Vagina (tissue), 2 donors: ENCODE results near the gene DGKG. TPM values are rescaled to one million over a fixed set of nuclear protein-coding genes. Genes with fewer than 3 reads are reported as not detected.

ENCODE experiments used
- DNase-seq, 2 donors: peaks; one replicate each; pipeline ENCODE4 v3.0.0-alpha.2; 2017; ENCODE audit errors: extremely low spot score in 2 of 2
- H3K27ac ChIP-seq: fragments of 200-600 bp; sonication (generic); one replicate; pipeline ENCODE4 v1.5.1; 2019
- H3K27me3 ChIP-seq: fragments of 200-600 bp; sonication (generic); one replicate; pipeline ENCODE4 v1.5.1; 2019
- H3K36me3 ChIP-seq, 2 donors: fragments of 200-600 bp; sonication (generic); one replicate each; pipeline ENCODE4 v1.5.1; 2017 to 2019
- H3K4me1 ChIP-seq: fragments of 200-600 bp; sonication (generic); one replicate; pipeline ENCODE4 v1.5.1; 2019
- H3K4me3 ChIP-seq, 2 donors: fragments of 200-600 bp; sonication (generic); 1 replicate in 1 of 2; 2 replicates in 1 of 2; pipeline ENCODE4 v1.5.1; 2016 to 2019
- H3K9me3 ChIP-seq: fragments of 200-600 bp; sonication (generic); one replicate; pipeline ENCODE4 v1.5.1; 2019
- CTCF ChIP-seq, 3 experiments: fragments of 450-650 bp in 2 of 3; fragments of 200-600 bp in 1 of 3; sonication (generic) in 1 of 3; IDR thresholded peaks; one replicate each; pipeline ENCODE4 v1.5.1; 2017 to 2019; ENCODE audit warnings: antibody characterized with exemption in 3 of 3, mild to moderate bottlenecking in 2 of 3, moderate library complexity in 2 of 3
- POLR2A ChIP-seq, 2 donors: fragments of 450-650 bp; IDR thresholded peaks; one replicate each; pipeline ENCODE4 v1.6.1; 2017; ENCODE audit warnings: antibody characterized with exemption in 2 of 2, mild to moderate bottlenecking in 2 of 2, moderate library complexity in 2 of 2
- POLR2AphosphoS5 ChIP-seq, 2 donors: sonication (generic); formaldehyde crosslinking; IDR thresholded peaks; one replicate each; pipeline ENCODE4 v1.9.0; 2017; ENCODE audit warnings: antibody characterized with exemption in 2 of 2, mild to moderate bottlenecking in 2 of 2, low read depth in 1 of 2; ENCODE audit not compliant: insufficient read depth in 1 of 2
- intact Hi-C: fragments of 100-400 bp; cut with DNase I; formaldehyde crosslinking; loops from one replicate; pipeline ENCODE4 v1.15.1; 2023
- total RNA-seq: library from RNA; depleted of rRNA; stranded (reverse); fragments of >200 nt; gene quantifications from one replicate; pipeline ENCODE4 v1.2.3, GENCODE V29; 2016

The DGKG gene
- total RNA-seq, 1 donor from 2014 or later = 2.5 TPM

- no peak overlapping the region for H3K27ac ChIP-seq
- H3K4me3 ChIP-seq = no peak overlapping the region
- intact Hi-C loops = no loop called here
- H3K36me3 ChIP-seq = no peaks in the 10 kb centered on the region
- TF ChIP-seq CTCF (IDR thresholded peaks at IDR 0.05) (no peak), POLR2A (IDR thresholded peaks at IDR 0.05) (no peak), POLR2AphosphoS5 (IDR thresholded peaks at IDR 0.05; ENCODE audit: insufficient read depth in 1 of 2, low read depth in 1 of 2) (no peak)
- no peaks in the 10 kb centered on the region for H3K4me1 ChIP-seq
- H3K9me3 ChIP-seq = no peaks in the 10 kb centered on the region
- no peaks in the 10 kb centered on the region for H3K27me3 ChIP-seq
- no peak for DNase-seq
Measured at GRCh38 chr3:186220911-186221645, 141.0 kb downstream of the DGKG start.

- no peaks in the 10 kb centered on the region for H3K27me3 ChIP-seq
- H3K4me1 ChIP-seq = no peaks in the 10 kb centered on the region
- no peak overlapping the region for H3K4me3 ChIP-seq
- H3K9me3 ChIP-seq = no peaks in the 10 kb centered on the region
- H3K36me3 ChIP-seq = no peaks in the 10 kb centered on the region
- no peak overlapping the region for H3K27ac ChIP-seq
- DNase-seq = no peak
- intact Hi-C loops = no loop called here
- TF ChIP-seq POLR2AphosphoS5 (IDR thresholded peaks at IDR 0.05; ENCODE audit: insufficient read depth in 1 of 2, low read depth in 1 of 2) (no peak), POLR2A (IDR thresholded peaks at IDR 0.05) (no peak)
Measured at GRCh38 chr3:186220365-186220764, 141.7 kb downstream of the DGKG start.

GRCh38 chr3:186219211-186219638, 142.8 kb downstream of the DGKG start:
- Histone ChIP-seq H3K36me3 (no peaks in the 10 kb centered on the region), H3K27ac (no peak overlapping the region), H3K4me1 (no peaks in the 10 kb centered on the region), H3K27me3 (no peaks in the 10 kb centered on the region), H3K4me3 (no peak overlapping the region), H3K9me3 (no peaks in the 10 kb centered on the region)
- TF ChIP-seq POLR2AphosphoS5 (IDR thresholded peaks at IDR 0.05; ENCODE audit: insufficient read depth in 1 of 2, low read depth in 1 of 2) (no peak), POLR2A (IDR thresholded peaks at IDR 0.05) (no peak), CTCF (IDR thresholded peaks at IDR 0.05) (no peak)
- no peak for DNase-seq
- intact Hi-C loops = no loop called here

- no peak overlapping the region for H3K4me3 ChIP-seq
- no peak overlapping the region for H3K27ac ChIP-seq
- intact Hi-C loops = no loop called here
- H3K36me3 ChIP-seq = no peaks in the 10 kb centered on the region
- H3K4me1 ChIP-seq = no peaks in the 10 kb centered on the region
- no peak for TF ChIP-seq CTCF (IDR thresholded peaks at IDR 0.05)
- no peak for TF ChIP-seq POLR2A (IDR thresholded peaks at IDR 0.05)
- no peak for TF ChIP-seq POLR2AphosphoS5 (IDR thresholded peaks at IDR 0.05; ENCODE audit: insufficient read depth in 1 of 2, low read depth in 1 of 2)
- DNase-seq = no peak
- H3K9me3 ChIP-seq = no peaks in the 10 kb centered on the region
- H3K27me3 ChIP-seq = no peaks in the 10 kb centered on the region
Measured at GRCh38 chr3:186218421-186218820, 143.6 kb downstream of the DGKG start.

GRCh38 chr3:186217820-186218164, 144.2 kb downstream of the DGKG start:
- Histone ChIP-seq H3K9me3 (no peaks in the 10 kb centered on the region), H3K4me1 (no peaks in the 10 kb centered on the region), H3K36me3 (no peaks in the 10 kb centered on the region), H3K27ac (no peak overlapping the region), H3K4me3 (no peak overlapping the region), H3K27me3 (no peaks in the 10 kb centered on the region)
- no peak for TF ChIP-seq POLR2A (IDR thresholded peaks at IDR 0.05)
- TF ChIP-seq CTCF (IDR thresholded peaks at IDR 0.05) = no peak
- TF ChIP-seq POLR2AphosphoS5 (IDR thresholded peaks at IDR 0.05; ENCODE audit: insufficient read depth in 1 of 2, low read depth in 1 of 2) = no peak
- DNase-seq = no peak
- intact Hi-C loops = no loop called here
